CD4-positive, alpha-beta T cell treated with Interferon gamma for 1 hour (primary cell): Measurements from ENCODE around the gene ACADVL.

Experiments
- DNase-seq: peaks from one replicate; pipeline ENCODE4 v3.0.0-alpha.2; 2020

Gene ACADVL

DNA sequence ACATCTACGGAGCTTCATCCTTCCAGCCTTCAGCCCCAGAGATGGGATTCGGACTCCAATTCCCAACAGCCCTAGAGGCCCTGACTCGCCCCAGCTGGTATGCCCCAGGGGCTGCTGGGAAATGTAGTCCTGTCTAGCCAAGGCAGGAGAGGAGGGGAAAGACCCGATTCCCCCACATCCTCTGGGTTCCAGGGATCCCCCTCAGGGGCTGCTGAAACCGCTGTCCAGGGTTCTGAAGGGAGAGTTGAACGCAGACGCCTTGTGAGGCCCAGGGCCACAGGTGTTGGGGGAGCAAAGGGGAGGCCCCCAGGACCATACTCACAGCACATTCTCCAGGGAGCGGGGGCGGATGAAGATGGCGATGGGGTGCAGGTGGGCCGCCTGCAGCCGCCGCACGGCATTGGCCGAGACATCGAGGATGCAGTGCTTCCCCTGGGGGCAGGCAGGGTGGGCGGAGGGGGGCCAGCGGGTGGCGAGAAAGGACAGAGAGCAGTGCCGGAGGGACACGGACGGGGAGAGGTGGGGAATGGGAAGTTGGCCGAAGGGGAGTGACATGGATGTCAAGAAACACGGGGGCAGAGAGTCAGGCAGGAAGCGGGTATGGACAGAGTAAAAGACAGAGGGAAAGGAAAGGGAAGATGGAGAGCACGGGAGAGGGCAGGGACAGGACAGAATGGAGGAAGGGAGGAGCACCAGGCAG lies 28.0 kb upstream of the ACADVL start:
- DNase-seq = no peak

GRCh38 chr17:7192271-7192937 lies 27.3 kb upstream of the ACADVL start:
- no peak for DNase-seq

DNA sequence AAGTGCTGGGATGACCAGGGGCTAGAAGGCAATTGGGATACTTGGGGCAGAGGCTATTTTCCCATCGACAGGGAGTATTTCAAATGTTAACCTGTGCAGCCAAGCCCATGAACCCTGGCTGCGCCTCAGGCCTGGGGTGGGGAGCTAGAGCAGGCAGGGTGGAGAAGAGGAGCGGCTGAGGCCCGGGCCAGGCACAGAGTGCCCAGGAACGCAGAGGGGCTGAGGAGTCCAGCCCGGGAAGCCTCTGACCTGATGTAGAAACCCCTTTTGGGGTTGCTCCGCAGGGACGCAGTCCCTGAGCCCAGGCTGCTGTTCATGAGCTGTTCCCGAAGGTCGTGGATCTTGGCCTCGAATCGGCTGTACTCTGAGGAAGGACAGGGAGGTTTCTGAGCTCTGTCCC lies 23.8 kb upstream of the ACADVL start:
- no peak for DNase-seq

GRCh38 chr17:7196651-7197401 lies 22.9 kb upstream of the ACADVL start:
- DNase-seq = no peak

GRCh38 chr17:7203391-7203790 lies 16.3 kb upstream of the ACADVL start:
- DNase-seq = no peak

DNA sequence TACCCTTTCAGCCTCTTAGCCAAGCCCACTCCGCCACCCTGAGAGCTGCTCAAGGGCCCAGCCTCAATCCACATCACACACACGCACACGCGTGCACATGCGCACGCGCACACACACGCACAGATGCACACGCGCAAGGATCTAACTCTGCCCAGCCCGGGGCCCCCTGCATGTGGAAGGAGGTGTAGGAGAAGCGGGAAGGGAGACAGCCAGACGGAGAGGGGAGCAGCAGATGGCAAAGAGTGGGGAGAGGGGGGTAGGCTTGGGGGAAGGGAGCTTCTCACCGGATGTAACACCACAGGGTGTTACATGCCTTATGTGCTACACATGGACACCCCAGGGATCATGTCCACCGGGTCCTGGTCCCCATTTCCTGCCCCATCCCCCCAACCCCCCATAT lies 15.4 kb upstream of the ACADVL start:
- DNase-seq = no peak

- DNase-seq = peak; percentile 99
Observed at GRCh38 chr17:7204828-7205461, 14.8 kb upstream of the ACADVL start.

DNA sequence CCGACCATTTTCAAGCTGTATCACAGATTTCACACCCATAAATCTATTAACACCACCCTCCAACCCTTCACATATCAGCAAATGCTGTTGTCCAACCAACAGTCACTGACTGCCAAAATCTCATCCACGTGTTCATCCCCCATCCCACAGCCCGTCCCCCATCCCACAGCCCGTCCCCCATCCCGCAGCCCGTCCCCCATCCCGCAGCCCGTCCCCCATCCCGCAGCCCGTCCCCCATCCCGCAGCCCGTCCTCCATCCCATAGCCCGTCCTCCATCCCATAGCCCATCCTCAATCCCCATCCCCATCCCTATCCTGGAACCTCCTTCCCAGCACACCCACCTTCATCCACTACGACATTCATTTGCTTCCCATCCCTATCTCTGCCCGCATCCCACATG lies 14.2 kb upstream of the ACADVL start:
- DNase-seq = no peak

DNA sequence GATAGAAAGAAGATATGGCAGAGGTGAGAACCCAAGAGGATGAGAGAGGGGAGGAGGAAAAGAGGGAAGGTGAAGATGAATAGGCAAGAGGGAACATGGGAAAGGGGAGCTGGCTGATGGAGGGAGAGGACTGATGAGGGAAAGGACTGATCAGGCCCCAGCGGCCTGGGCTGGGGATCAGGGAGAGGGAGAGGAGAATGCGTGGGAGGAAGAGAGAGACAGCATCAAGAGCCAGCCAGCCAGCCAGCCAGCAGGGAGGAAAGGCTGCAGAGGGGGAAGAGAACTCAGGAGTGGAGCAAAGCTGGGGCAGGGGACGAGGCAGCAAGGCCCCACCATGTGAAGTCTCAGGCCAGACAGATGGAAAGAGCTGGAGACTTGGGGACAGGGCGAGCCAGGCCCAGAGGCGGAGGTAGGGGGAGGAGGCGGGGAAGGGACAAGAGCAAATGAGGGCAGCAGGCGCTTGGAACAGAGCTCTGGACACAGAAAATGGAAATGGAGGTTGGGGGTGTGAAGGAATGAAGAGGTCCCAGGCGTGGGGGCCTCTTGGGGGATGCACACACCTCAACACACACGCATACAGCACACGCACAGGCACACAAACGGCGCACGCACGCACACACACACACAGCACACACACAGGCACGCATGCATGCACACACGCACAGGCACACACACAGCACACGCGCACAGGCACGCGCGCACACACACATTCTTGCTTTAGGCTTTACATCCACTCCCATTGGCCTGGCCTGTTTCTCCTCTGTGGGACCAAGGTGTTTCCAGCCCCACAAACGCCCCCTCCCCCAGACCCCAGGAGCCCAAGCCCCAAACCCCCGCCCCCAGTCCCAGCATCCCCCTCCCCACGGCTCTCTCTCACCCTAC lies 12.4 kb upstream of the ACADVL start:
- no peak for DNase-seq

GRCh38 chr17:7208027-7208571 lies 11.6 kb upstream of the ACADVL start:
- no peak for DNase-seq

DNA sequence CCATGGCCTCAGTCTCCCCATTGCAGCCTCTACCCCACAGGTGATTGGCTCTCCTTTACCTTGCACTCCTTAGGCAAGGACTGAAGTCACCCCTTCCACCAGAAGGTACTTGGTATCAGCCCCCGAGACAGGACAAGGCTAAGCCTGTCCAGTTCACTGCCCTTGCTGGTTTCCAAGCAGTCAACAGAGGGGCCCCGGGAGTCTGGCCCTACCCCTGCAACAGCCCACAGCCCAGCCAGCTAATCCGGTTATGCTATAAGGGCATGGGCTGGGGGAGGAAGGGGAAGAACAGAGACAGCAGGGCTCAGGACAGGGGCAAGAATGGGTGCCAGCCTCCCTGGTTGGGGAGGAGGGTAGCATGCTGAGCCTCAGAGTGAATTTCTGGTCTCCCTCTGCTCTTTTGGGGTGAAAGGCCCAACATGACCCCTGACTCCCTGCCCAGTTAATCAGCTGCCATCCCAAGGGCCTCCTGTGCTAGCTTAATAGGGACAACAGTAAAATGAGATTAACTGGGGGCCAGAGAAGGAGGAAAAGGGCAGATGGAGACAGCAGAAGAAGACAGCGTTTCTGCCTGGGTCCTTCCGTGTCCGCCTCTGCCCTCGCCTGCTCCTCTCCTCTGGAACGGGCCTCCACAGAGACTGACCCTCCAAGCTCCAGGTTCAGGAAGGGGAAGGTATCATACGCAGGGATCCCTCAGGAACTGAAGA lies 10.8 kb upstream of the ACADVL start:
- no peak for DNase-seq

DNA sequence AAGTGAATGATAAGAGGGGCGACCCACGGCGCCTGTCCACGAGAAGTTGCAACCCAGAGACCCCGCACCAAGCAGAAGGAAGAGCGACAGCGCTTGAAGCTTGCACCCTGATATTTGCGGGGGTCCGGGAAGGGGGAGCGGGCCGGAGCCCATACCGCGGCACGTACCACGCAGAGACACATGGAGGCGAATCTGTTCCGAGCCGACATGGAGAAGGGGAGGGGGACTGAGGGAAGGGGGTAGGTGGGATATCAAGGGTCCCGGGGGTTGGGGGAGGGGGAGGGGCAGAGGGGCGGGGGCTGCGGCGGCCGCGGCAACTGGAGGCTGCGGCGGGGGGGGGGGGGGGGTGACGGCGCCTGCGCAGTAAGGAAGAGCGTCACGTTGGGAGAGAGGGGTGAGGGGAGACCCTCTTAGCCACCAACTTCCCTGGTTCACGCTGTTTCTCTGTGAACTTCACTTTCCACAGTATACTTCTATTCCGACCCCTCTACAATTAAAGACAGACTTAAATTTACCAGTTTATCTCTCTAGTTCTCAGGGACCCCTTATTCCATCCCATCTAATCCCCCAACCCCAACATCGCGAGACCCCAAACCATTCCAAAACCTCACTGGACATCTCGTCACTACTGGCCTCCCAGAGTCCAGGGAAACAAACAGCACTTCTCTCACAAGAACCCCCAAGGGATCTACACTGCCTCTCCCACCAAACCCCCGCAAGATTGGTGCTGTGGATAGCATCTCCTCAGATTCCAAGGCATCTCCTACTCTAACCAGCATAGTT lies 8.1 kb upstream of the ACADVL start:
- no peak for DNase-seq

DNA sequence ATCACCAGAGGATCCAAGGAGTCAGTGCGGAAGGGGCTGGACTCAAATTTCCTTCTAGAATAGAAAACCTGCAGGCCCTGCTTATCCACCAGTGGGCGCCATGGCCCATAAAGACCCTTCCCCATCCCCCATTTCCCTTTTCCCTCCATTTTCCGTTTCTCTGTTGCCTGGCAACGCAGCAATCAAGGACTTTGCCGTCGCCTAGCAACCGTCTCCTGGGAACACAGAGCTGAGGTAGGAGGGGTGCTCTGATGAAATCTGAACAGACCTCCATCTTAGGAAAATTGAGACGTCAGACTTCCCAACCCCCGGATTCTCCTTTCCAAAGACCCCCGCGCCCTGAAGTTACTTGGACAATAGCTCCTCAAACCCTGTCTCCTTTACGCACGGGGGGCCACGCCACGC lies 5.8 kb upstream of the ACADVL start:
- DNase-seq = peak; percentile 89

DNA sequence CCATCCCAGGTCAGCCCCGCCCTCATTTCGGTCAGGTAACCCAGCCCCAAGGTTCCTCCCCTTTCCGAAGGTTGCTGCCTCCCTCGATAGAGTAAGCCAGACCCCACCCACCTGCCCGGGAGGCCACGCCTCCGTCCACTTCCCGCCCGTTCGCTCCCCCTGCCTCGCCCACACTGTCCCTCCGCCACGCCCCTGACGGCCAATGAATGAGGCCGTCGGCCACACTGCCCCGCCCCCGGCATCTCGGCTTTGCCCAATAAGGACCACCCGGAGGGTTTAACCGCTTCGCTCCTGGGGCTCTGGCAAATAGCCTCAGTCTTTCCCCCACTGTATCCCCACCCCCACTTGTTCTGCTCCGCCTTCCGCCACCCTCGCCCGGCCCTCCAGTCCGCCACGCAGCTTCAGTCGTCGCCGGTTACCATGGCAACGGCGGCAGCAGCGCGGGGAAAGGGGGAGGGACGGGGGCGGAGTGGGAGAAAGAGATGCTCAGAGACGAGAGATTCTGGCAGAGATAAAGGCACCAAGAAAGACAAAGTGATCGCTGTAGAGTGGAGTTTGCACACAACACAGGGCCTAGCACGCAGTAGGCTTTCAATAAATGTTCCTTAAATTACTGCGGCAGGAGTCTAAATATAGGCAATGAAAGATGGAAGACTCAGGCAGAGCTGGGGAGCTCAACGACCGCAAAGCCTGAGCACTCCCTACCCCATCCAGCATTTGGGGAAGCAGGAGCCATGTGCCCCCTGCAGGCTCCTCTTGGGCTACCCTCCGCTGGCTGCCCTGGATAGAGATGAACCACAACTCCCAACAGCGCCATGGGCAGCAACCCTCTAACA lies 5.2 kb upstream of the ACADVL start:
- peak; percentile 99 for DNase-seq

GRCh38 chr17:7215136-7215638 lies 4.6 kb upstream of the ACADVL start:
- DNase-seq = no peak

DNA sequence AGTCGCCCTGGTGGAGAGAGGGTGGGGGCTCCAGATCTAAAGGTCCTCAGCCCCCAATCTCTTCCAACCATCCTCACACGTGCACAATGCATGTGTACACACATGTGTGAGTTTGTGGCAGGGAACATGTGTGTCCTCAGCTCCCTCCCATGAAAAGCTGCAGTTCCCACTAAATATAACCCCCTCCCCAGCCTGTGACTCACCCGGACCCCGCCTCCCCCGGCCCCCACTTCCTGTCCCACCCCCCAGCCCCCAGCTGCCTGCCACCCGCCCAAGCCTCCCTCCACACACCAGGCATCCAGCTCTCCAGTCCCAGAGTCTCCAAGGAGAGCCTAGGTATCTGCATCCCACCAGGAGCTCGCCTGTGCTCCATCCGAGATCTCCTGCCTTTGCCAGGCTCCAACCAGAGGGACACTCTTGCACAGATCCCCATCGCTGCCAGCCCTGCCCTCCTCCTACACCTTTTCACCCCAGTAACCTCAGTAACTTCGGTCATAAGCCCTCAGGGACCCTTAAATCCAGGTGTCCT lies 4.0 kb upstream of the ACADVL start:
- DNase-seq = no peak

- no peak for DNase-seq
Observed at GRCh38 chr17:7216242-7217112, 3.3 kb upstream of the ACADVL start.
